GM18951 (cell line): ENCODE data around the gene SLFN14.
"Not testable (repeated sequence)": the region's sequence is repeated elsewhere in the genome, so short reads cannot be mapped to it uniquely, and the experiment has no call there.

ENCODE experiments used
- POLR2A ChIP-seq: IDR thresholded peaks from 4 replicates; pipeline ENCODE4 v1.6.1; 2011; ENCODE audit warnings: mild to moderate bottlenecking; ENCODE audit not compliant: insufficient read length, insufficient read depth; ENCODE audit errors: extremely low read depth
- in situ Hi-C: fragments of 300-500 bp; cut with MboI; formaldehyde crosslinking; loops from one replicate; pipeline ENCODE4 v1.12.0; 2022; ENCODE audit warnings: low sequenced_read_pairs, mixed read lengths, inconsistent platforms; ENCODE audit not compliant: unreplicated experiment

The SLFN14 gene

DNA sequence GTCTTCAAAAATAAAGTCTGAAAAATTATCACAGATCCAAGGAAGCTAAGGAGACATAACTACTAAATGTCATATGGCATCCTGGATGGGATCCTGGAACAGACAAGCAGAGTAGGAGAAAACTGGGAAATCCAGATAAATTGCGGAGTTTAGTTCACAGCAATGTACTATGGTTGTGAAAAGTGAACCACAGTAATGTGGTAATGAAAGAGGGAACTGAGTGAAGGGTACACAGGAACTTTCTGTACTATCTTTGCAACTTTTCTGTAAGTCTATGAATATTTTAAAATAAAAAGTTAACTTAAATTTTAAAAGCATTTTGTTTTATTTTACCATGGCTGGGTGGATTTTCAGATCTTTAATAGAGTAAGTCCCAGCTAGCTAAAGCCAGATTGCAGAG lies 39.5 kb downstream of the SLFN14 start:
- no peak for TF ChIP-seq POLR2A
- in situ Hi-C loops = no loop called here

DNA sequence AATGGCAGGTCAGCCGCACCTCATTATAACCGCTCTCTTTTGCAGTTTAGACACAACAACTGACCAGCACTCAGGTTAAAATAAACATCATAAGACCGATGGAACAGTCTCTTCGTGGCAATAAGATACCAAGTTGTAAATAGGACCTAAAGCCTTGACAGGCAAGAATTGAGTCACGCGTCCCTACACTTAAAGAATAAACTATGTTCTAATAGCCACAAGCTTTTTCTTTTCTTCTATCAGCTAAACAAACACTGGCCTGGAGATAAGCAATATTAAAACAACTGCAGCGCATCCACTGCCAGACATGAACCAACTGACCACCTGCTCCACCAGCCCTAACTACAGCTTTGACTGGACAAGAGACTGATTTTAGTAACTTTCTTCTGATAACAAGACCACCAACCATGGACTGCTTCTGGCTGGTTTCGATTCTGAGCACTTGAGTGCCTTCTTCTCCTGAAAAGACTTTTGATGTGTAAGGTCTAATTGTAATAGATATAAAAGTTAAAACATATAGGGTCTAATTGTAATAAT lies 40.6 kb downstream of the SLFN14 start:
- in situ Hi-C loops = no loop called here
- no peak for TF ChIP-seq POLR2A

DNA sequence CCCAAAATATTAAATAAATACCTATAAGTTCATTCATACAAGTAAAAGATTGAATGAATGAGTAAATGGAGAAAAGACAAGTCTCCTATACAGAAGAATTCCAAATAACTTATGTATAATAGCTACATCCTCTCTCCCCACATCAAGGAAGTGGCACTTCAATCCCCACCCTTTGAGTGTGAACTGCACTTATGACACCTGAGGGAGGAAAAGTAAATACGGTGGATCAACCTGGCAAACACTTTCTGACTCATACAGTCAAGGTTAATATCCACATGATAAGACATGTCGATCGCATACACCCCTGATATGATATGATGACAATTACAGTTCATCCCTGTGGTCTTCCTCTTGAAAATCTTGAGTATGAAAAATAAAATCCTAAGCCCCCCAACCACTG lies 41.2 kb downstream of the SLFN14 start:
- TF ChIP-seq POLR2A = no peak
- in situ Hi-C loops = no loop called here

- in situ Hi-C loops = not testable (repeated sequence)
Measured at GRCh38 chr17:35518431-35518830, 42.2 kb downstream of the SLFN14 start.

DNA sequence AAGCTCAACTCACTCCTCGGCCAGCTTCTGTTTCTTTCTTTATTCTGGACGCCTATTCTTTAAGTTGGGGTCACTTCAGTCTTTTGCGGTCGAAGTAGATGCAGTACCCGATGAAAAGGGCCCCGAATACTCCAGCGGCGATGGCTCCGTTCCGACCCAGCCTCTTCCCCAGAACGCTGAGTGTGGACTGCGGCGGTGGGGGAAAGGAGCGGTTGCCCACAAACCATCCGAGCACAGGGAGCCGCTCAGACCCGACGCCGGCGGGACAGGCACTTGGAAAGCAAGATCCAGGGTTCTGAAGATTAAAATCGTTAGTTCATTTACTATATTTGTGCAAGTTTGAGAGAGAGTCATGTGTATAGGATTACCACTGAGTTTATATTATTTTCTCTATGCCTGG lies 45.6 kb downstream of the SLFN14 start:
- in situ Hi-C loops = no loop called here
- TF ChIP-seq POLR2A = no peak

DNA sequence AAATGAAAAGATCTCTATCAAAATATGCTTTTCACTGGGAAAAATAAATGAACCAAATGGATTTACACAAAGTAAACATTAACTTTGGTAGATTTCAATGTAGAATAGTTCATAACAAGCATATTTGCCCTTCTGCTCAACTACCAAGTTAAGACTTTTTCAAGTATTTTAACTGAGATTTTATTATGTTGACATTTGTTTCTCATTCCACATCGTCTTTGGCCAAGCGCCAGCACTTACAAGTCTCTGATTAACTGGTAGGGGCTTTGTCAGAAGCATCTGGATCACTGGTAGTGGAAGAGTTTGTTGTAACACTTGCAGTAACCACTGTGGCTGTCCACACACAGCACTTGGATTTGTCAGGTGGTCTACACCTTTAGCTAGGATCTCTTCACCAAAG lies 46.1 kb downstream of the SLFN14 start:
- in situ Hi-C loops = no loop called here
- TF ChIP-seq POLR2A = no peak
